ENCODE data around the gene SLC41A2. TPM values are rescaled to one million over a fixed set of nuclear protein-coding genes. Genes with fewer than 3 reads are reported as not detected.

SLC41A2 gene
- polyA plus RNA-seq, 2 of the 4 experiments (the other 2 are of a cell fraction), result 14.6 to 14.8 TPM

DNA sequence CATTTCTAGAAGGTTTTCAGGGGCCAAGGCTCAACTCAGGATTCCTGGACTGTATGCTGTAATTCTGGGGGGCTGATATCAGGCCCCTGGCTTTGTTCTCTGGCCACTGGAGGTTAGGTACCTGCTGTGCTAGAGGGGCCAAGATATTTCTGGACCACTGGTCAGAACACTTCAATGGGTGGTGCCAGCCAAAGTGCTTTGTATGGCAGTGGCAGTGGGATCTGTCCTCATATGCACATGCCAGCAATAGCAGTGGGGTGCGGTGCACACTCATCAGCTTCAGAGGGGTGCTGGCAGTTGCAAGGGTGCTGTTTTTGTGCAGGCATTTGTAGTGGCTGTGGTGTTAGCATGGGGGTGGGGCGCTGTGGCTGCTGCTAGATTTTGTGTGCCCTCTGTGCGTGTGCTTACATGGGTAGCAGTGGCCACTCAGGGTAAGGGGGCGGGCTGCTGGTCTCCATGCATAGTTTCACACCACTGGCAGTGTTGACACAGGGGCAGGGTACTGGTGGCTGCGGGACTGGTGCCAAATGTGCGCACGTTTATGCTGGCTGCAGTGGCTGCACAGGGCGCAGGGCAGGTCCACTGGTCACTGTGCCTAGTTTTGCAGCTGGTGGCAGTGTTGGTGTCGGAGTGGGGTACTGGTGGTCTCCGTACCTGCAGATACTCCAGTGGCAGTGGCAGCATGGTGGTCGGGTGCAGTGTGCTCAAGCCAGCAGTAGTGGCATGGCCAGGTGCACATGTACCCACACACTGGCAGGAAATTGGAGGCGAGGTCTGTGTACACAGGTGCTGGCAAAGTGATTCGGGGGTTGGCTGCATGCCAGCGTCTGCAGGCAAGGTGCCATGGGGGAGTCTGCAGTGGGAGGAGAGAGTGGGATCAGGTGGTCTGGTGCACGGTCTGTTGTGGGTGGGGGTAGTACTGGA, 40.6 kb upstream of the SLC41A2 start (continued):
- TF ChIP-seq EP300 (IDR thresholded peaks at IDR 0.05), result no peak
- TF ChIP-seq HOXB13 (CRISPR knock-in tag; IDR thresholded peaks at IDR 0.05; ENCODE audit: low read depth), result no peak
- TF ChIP-seq FOXS1 (CRISPR knock-in tag; IDR thresholded peaks at IDR 0.05), result no peak
- no peak for TF ChIP-seq NPAS2 (CRISPR knock-in tag; IDR thresholded peaks at IDR 0.05; ENCODE audit: borderline replicate concordance)
- no peak for TF ChIP-seq RFX5 (IDR thresholded peaks at IDR 0.05)
- TF ChIP-seq CEBPB (IDR thresholded peaks at IDR 0.05), result no peak

- no peak overlapping the region for H3K4me2 ChIP-seq
- DNase-seq (ENCODE audit: low read depth in 1 of 2, low spot score in 1 of 2) (no peak), FAIRE-seq (no peak), ATAC-seq (no peak)
- ChIA-PET POLR2A (no interaction called here), CTCF (no interaction called here)
- 95% methylated on average over 3 of the region's 3 CpGs for WGBS (ENCODE audit: missing lambda C conversion rate)
- TF ChIP-seq NPAS2 (CRISPR knock-in tag; IDR thresholded peaks at IDR 0.05; ENCODE audit: borderline replicate concordance) (no peak), HOXB13 (CRISPR knock-in tag; IDR thresholded peaks at IDR 0.05; ENCODE audit: low read depth) (no peak), REST (IDR thresholded peaks at IDR 0.05) (no peak), NFE2L2 (conservative IDR thresholded peaks at IDR 0.05; ENCODE audit: low read length) (no peak), FOXS1 (CRISPR knock-in tag; IDR thresholded peaks at IDR 0.05) (no peak), RAD21 (conservative IDR thresholded peaks at IDR 0.05 in 1 of 2, IDR thresholded peaks at IDR 0.05 in 1 of 2) (no peak), HEYL (CRISPR knock-in tag; IDR thresholded peaks at IDR 0.05) (no peak), ELK1 (IDR thresholded peaks at IDR 0.05; ENCODE audit: low read depth, low read length) (no peak), GATA3 (IDR thresholded peaks at IDR 0.05; ENCODE audit: borderline replicate concordance) (no peak), CEBPB (IDR thresholded peaks at IDR 0.05) (no peak), EP300 (IDR thresholded peaks at IDR 0.05) (no peak), FOSB (CRISPR knock-in tag; IDR thresholded peaks at IDR 0.05) (no peak), PHF8 (IDR thresholded peaks at IDR 0.05; ENCODE audit: borderline replicate concordance, low read depth) (no peak), CHD2 (IDR thresholded peaks at IDR 0.05; ENCODE audit: low read length, partially characterized antibody) (no peak), HOXB5 (CRISPR knock-in tag; IDR thresholded peaks at IDR 0.05) (no peak), POLR2AphosphoS2 (conservative IDR thresholded peaks at IDR 0.05; ENCODE audit: low read length) (no peak), EHMT2 (IDR thresholded peaks at IDR 0.05; ENCODE audit: low read depth) (no peak), POLR2A (IDR thresholded peaks at IDR 0.05; ENCODE audit: low read length) (no peak)
- TF ChIP-seq, protein P1, sequence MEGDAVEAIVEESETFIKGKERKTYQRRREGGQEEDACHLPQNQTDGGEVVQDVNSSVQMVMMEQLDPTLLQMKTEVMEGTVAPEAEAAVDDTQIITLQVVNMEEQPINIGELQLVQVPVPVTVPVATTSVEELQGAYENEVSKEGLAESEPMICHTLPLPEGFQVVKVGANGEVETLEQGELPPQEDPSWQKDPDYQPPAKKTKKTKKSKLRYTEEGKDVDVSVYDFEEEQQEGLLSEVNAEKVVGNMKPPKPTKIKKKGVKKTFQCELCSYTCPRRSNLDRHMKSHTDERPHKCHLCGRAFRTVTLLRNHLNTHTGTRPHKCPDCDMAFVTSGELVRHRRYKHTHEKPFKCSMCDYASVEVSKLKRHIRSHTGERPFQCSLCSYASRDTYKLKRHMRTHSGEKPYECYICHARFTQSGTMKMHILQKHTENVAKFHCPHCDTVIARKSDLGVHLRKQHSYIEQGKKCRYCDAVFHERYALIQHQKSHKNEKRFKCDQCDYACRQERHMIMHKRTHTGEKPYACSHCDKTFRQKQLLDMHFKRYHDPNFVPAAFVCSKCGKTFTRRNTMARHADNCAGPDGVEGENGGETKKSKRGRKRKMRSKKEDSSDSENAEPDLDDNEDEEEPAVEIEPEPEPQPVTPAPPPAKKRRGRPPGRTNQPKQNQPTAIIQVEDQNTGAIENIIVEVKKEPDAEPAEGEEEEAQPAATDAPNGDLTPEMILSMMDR (IDR thresholded peaks at IDR 0.05), result no peak
- H3K4me1 ChIP-seq, result no peaks in the 10 kb centered on the region
- no peaks in the 10 kb centered on the region for H3K9me3 ChIP-seq
- no peak overlapping the region for H3K4me3 ChIP-seq
- no peak overlapping the region for H3K27ac ChIP-seq
Observed at GRCh38 chr12:104997541-104997940, 39.5 kb upstream of the SLC41A2 start.
